ENCODE results near the gene GIT2. TPM values are rescaled to one million over a fixed set of nuclear protein-coding genes. Genes with fewer than 3 reads are reported as not detected.
A peak's percentile ranks its signal among the peaks of the same experiment; 100 is the strongest.
"Not testable (repeated sequence)": the region's sequence is repeated elsewhere in the genome, so short reads cannot be mapped to it uniquely, and the experiment has no call there.

Gene GIT2
- total and polyA plus RNA-seq, 12 donors = 24.3 to 80.9 (median 56.0) TPM

GRCh38 chr12:109902891-109903418 is 93.2 kb downstream of the GIT2 start:
- H3K27ac ChIP-seq = no peak overlapping the region
- H3K4me1 ChIP-seq (replicated peaks in 1 of 2) = peaks cover 5 to 18% of the 10 kb centered on the region in 2 donors
- intact Hi-C loops (cut with DNase I) = no loop called here
- no peak for DNase-seq
- peaks cover 0 to 48% of the 10 kb centered on the region in 2 donors for H3K36me3 ChIP-seq (replicated peaks in 1 of 2)
- WGBS, 4 donors = 84 to 90% (median 85%) methylated on average over 15 of the region's 15 CpGs
- H3K4me3 ChIP-seq = no peak overlapping the region
- no peaks in the 10 kb centered on the region for H3K9me3 ChIP-seq (replicated peaks in 1 of 3)
- no peak for TF ChIP-seq POLR2A (IDR thresholded peaks at IDR 0.05)
- TF ChIP-seq, protein P1, sequence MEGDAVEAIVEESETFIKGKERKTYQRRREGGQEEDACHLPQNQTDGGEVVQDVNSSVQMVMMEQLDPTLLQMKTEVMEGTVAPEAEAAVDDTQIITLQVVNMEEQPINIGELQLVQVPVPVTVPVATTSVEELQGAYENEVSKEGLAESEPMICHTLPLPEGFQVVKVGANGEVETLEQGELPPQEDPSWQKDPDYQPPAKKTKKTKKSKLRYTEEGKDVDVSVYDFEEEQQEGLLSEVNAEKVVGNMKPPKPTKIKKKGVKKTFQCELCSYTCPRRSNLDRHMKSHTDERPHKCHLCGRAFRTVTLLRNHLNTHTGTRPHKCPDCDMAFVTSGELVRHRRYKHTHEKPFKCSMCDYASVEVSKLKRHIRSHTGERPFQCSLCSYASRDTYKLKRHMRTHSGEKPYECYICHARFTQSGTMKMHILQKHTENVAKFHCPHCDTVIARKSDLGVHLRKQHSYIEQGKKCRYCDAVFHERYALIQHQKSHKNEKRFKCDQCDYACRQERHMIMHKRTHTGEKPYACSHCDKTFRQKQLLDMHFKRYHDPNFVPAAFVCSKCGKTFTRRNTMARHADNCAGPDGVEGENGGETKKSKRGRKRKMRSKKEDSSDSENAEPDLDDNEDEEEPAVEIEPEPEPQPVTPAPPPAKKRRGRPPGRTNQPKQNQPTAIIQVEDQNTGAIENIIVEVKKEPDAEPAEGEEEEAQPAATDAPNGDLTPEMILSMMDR (IDR thresholded peaks at IDR 0.05) = no peak
- no peaks in the 10 kb centered on the region for H3K27me3 ChIP-seq

- H3K27ac ChIP-seq = peak overlapping the region in 3 of 5 donors; percentile 1 to 87 (median 79)
These were observed 95.2 kb downstream of the GIT2 start for GRCh38 chr12:109900752-109901580.

DNA sequence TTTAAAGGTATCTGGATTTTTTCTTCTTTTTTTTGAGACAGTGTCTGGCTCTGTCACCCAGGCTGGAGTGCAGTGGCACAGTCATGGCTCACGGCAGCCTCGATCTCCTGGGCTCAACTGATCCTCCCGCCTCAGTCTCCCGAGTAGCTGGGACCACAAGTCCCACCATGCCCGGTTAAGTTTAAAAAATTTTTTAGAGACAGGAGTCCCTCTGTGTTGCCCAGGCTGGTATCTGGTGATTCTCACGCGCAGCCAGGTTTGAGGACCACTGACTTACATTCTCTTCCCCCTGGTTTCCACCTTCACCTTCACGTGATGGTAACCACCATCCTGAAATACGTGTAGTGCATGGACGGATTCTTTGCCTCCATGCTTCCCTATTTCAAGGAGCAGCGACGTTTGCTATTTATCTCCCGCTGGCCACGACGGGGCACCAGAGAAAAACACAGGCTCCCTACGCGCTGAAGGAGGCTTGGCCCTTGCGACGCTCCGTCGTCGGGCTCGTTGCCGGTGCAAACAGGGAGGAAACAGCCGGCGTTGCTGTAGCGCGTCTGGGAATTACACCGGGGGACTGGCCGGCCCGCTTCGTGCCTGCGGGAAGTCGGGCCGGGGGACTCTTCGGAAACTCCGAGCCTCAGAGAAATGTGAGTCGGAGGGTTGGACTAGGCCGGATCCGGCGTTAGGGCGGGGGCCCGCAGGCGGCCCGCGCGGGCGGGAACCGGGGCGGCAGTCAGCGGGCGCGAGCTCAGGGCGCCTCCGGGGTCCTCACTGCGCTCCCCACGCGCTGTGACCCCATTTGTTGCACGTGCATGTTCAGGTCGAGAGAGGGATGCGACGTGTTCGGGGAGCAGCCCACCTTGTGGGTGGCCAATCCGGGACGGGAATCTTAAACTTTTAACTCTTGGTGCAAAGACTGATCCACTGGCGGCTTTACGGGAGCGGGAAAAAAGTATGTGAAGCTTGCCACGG is 96.1 kb downstream of the GIT2 start, which contains the start of gene TCHP:
Gene TCHP, plus strand, starts transcription at position 492 of the 969 bp plus-strand sequence. CDS start 2,753 bp downstream, outside the sequence.
- Histone ChIP-seq H3K36me3 (replicated peaks in 1 of 2) (peaks cover 0 to 21% of the 10 kb centered on the region in 2 donors), H3K4me1 (replicated peaks in 1 of 2) (peaks cover 5 to 18% of the 10 kb centered on the region in 2 donors), H3K9me3 (replicated peaks in 1 of 3) (no peaks in the 10 kb centered on the region), H3K27me3 (no peaks in the 10 kb centered on the region), H3K27ac (peak within 1 kb of the TSS in 4 of 5 donors; percentile 1 to 87 (median 70)), H3K4me3 (peak within 1 kb of the TSS; percentile 48 to 100 (median 72))
- WGBS, 4 donors = 1 to 2% (median 2%) methylated on average over 14 to 69 of the region's 69 CpGs
- peak; percentile 84 to 92 (median 85) for DNase-seq
- TF ChIP-seq, protein P1 (IDR thresholded peaks at IDR 0.05) = peak in 4 of 6 experiments; percentile 21 to 42 (median 30)
- peak in 1 of 2 donors; percentile 46 for TF ChIP-seq POLR2A (IDR thresholded peaks at IDR 0.05)
- intact Hi-C loops (cut with DNase I) = no loop called here

More at GRCh38 chr12:109900752-109901580, 95.2 kb downstream of the GIT2 start:
- no peaks in the 10 kb centered on the region for H3K9me3 ChIP-seq (replicated peaks in 1 of 3)
- H3K4me1 ChIP-seq (replicated peaks in 1 of 2) = peaks cover 5 to 18% of the 10 kb centered on the region in 2 donors
- WGBS, 4 donors = 3 to 6% (median 4%) methylated on average over 15 to 16 of the region's 16 CpGs
- no peak for DNase-seq
- H3K4me3 ChIP-seq = peak overlapping the region; percentile 48 to 100 (median 72)
- peaks cover 0 to 30% of the 10 kb centered on the region in 2 donors for H3K36me3 ChIP-seq (replicated peaks in 1 of 2)
- TF ChIP-seq, protein P1 (IDR thresholded peaks at IDR 0.05) = no peak
- TF ChIP-seq POLR2A (IDR thresholded peaks at IDR 0.05) = no peak
- intact Hi-C loops (cut with DNase I) = no loop called here
- no peaks in the 10 kb centered on the region for H3K27me3 ChIP-seq

DNA sequence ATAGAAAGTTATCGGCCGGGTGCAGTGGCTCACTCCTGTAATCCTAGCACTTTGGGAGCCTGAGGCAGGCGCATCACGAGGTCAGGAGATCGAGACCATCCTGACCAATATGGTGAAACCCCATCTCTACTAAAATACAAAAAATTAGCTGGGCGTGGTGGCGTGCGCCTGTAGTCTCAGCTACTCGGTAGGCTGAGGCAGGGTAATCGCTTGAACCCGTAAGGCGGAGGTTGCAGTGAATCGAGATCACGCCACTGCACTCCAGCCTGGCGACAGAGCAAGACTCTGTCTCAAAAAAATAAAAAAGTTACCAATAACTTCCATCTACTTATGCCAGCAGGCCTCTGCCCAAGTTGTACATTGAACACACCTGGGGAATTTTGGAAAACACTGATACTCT is 96.8 kb downstream of the GIT2 start:
- H3K4me1 ChIP-seq (replicated peaks in 1 of 2) = peaks cover 5 to 18% of the 10 kb centered on the region in 2 donors
- H3K27me3 ChIP-seq; DNase-seq; intact Hi-C loops (cut with DNase I); H3K9me3 ChIP-seq (replicated peaks in 1 of 3): not testable (repeated sequence)
- peaks cover 0 to 14% of the 10 kb centered on the region in 2 donors for H3K36me3 ChIP-seq (replicated peaks in 1 of 2)
- H3K27ac ChIP-seq = peak overlapping the region in 1 of 5 donors; percentile 79
- WGBS, 4 donors = 90 to 92% (median 90%) methylated on average over 15 of the region's 15 CpGs
- H3K4me3 ChIP-seq = peak overlapping the region in 2 of 4 donors; percentile 66 to 100

Measured in adrenal gland (tissue), 12 donors.